ENCODE measurements around the gene DOCK4. TPM values are rescaled to one million over a fixed set of nuclear protein-coding genes. Genes with fewer than 3 reads are reported as not detected.

DOCK4 gene
- total RNA-seq, 1 experiment from 2014 or later = 3.4 TPM

DNA sequence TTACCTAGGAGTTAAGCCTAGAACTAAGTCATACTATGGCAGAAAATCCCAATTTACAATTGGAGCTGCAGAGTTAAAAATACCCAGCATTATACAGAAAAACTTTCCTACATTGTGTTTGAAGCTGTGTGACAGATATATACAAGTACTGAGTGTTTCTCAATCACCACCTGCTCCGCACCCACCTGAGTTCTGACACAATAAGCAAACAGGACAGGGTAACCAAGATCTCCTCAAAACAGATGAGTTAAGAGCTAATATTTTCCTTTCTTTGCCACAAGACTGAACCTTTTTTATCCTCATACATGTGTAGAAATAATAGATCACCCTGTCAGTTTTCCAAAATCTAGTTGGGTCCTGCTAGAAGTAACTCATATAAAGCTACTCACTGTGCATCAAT lies 186.3 kb downstream of the DOCK4 start:
- no peaks in the 10 kb centered on the region for H3K4me1 Mint-ChIP-seq (ENCODE audit: low read depth, unreplicated experiment)
- DNase-seq = no peak
- no peaks in the 10 kb centered on the region for H3K27me3 Mint-ChIP-seq (ENCODE audit: unreplicated experiment)
- CTCF ChIA-PET = no interaction called here
- BruUV-seq (replicated peaks) = no TSS peak
- H3K9me3 Mint-ChIP-seq (ENCODE audit: low read depth, unreplicated experiment) = peaks cover 3% of the 10 kb centered on the region
- TF ChIP-seq, protein P1, sequence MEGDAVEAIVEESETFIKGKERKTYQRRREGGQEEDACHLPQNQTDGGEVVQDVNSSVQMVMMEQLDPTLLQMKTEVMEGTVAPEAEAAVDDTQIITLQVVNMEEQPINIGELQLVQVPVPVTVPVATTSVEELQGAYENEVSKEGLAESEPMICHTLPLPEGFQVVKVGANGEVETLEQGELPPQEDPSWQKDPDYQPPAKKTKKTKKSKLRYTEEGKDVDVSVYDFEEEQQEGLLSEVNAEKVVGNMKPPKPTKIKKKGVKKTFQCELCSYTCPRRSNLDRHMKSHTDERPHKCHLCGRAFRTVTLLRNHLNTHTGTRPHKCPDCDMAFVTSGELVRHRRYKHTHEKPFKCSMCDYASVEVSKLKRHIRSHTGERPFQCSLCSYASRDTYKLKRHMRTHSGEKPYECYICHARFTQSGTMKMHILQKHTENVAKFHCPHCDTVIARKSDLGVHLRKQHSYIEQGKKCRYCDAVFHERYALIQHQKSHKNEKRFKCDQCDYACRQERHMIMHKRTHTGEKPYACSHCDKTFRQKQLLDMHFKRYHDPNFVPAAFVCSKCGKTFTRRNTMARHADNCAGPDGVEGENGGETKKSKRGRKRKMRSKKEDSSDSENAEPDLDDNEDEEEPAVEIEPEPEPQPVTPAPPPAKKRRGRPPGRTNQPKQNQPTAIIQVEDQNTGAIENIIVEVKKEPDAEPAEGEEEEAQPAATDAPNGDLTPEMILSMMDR (IDR thresholded peaks at IDR 0.05; ENCODE audit: unreplicated experiment) = no peak
- H3K27ac Mint-ChIP-seq (ENCODE audit: unreplicated experiment) = no peak overlapping the region
- H3K4me3 Mint-ChIP-seq (ENCODE audit: low read depth, unreplicated experiment) = no peak overlapping the region
- no peaks in the 10 kb centered on the region for H3K36me3 Mint-ChIP-seq (ENCODE audit: insufficient read depth, unreplicated experiment)
- intact Hi-C loops (cut with micrococcal nuclease; ENCODE audit: unreplicated experiment) = no loop called here

DNA sequence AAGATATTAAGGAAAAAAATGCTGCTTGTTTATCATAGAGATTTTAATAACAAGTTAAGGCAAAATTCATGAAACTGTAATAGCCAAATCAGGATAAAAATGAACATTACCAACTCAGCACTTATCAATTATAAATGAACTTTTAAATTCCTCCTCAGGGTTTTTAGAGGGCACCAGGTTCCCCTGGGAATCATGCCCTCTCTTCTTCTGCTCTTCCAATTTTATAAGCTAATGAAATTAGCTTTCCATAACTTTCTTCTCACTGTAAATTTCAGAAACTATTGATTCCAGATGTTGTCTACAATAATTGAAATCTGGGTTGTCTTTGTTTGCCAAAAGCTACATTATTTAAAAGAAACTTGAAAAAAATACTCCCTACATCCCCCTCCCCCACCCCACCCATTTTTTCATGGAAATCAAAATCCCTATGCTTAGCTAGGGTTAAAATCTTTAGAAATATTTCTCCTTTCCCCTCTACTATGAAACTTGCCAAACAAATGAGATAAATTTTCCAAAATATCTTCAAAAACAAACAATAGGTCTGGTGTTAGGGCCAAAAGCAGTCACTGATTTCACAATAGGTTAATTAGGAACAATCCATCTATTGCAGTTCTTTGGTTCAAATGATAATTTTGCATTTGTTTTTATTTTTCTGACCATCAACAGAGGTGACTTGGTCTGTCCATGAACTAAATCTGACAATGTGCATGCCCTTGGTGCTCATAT lies 187.7 kb downstream of the DOCK4 start:
- intact Hi-C loops (cut with micrococcal nuclease; ENCODE audit: unreplicated experiment) = no loop called here
- no peaks in the 10 kb centered on the region for H3K4me1 Mint-ChIP-seq (ENCODE audit: low read depth, unreplicated experiment)
- no TSS peak for BruUV-seq (replicated peaks)
- no peak overlapping the region for H3K27ac Mint-ChIP-seq (ENCODE audit: unreplicated experiment)
- no peaks in the 10 kb centered on the region for H3K36me3 Mint-ChIP-seq (ENCODE audit: insufficient read depth, unreplicated experiment)
- H3K9me3 Mint-ChIP-seq (ENCODE audit: low read depth, unreplicated experiment) = no peaks in the 10 kb centered on the region
- no peak overlapping the region for H3K4me3 Mint-ChIP-seq (ENCODE audit: low read depth, unreplicated experiment)
- TF ChIP-seq, protein P1 (IDR thresholded peaks at IDR 0.05; ENCODE audit: unreplicated experiment) = no peak
- DNase-seq = no peak
- H3K27me3 Mint-ChIP-seq (ENCODE audit: unreplicated experiment) = no peaks in the 10 kb centered on the region
- CTCF ChIA-PET = interaction anchor here (0.6 kb wide), 1 partner anchor 145 kb away, joined by 5 read pairs; no protein-coding TSS in a partner anchor

DNA sequence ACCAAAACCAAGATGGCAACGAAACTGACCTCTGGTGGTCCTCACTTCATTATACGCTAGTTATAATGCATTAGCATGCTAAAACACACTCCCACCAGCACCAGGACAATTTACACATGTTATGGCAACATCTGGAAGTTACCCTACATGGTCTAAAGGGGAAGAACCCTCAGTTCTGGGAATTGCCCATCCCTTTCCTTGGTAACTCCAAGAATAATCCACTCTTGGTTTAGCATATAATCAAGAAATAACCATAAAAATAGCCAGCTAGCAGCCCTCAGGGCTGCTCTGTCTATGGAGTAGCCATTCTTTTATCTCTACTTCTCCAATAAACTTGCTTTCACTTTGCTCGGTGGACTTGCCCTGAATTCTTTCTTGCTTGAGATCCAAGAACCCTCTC lies 191.1 kb downstream of the DOCK4 start:
- intact Hi-C loops (cut with micrococcal nuclease; ENCODE audit: unreplicated experiment) = no loop called here
- Mint-ChIP-seq H3K36me3 (ENCODE audit: insufficient read depth, unreplicated experiment) (no peaks in the 10 kb centered on the region), H3K4me3 (ENCODE audit: low read depth, unreplicated experiment) (no peak overlapping the region), H3K27me3 (ENCODE audit: unreplicated experiment) (no peaks in the 10 kb centered on the region), H3K27ac (ENCODE audit: unreplicated experiment) (no peak overlapping the region), H3K9me3 (ENCODE audit: low read depth, unreplicated experiment) (no peaks in the 10 kb centered on the region), H3K4me1 (ENCODE audit: low read depth, unreplicated experiment) (no peaks in the 10 kb centered on the region)
- DNase-seq = no peak
- CTCF ChIA-PET = no interaction called here
- BruUV-seq (replicated peaks) = no TSS peak
- TF ChIP-seq, protein P1 (IDR thresholded peaks at IDR 0.05; ENCODE audit: unreplicated experiment) = no peak

DNA sequence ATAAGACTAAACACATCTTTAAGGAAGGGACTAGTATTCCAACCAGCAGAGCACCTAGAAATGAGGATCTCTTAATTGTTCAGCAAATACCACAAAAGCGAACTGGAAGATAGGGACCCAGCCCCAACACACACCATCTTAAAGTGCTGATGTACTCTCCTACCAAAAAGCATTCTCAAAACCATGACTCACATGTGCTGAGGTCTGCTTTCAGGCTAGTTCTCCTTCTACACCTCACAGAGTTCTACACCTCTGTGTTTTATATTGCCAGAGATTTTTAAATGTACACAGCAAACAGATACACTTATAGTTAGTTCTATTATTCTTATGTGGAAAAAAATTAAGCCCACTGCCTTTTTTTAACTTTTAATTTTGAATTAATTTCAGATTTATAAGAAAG lies 191.9 kb downstream of the DOCK4 start:
- Mint-ChIP-seq H3K36me3 (ENCODE audit: insufficient read depth, unreplicated experiment) (no peaks in the 10 kb centered on the region), H3K9me3 (ENCODE audit: low read depth, unreplicated experiment) (no peaks in the 10 kb centered on the region), H3K27me3 (ENCODE audit: unreplicated experiment) (no peaks in the 10 kb centered on the region), H3K27ac (ENCODE audit: unreplicated experiment) (no peak overlapping the region), H3K4me3 (ENCODE audit: low read depth, unreplicated experiment) (no peak overlapping the region), H3K4me1 (ENCODE audit: low read depth, unreplicated experiment) (no peaks in the 10 kb centered on the region)
- TF ChIP-seq, protein P1 (IDR thresholded peaks at IDR 0.05; ENCODE audit: unreplicated experiment) = no peak
- no TSS peak for BruUV-seq (replicated peaks)
- no peak for DNase-seq
- CTCF ChIA-PET = no interaction called here
- intact Hi-C loops (cut with micrococcal nuclease; ENCODE audit: unreplicated experiment) = no loop called here

Measured in Calu3 (cell line).